Stimulated activated CD8-positive, alpha-beta memory T cell treated with anti-CD3 and anti-CD28 coated beads, Interleukin-4, amount 100 ng/mL, for 24 hours (primary cell): ENCODE data around the gene STK38.

Source experiments
- DNase-seq: peaks from one replicate; pipeline ENCODE4 v3.0.0-alpha.2; 2020; ENCODE audit warnings: low read depth

STK38 gene

DNA sequence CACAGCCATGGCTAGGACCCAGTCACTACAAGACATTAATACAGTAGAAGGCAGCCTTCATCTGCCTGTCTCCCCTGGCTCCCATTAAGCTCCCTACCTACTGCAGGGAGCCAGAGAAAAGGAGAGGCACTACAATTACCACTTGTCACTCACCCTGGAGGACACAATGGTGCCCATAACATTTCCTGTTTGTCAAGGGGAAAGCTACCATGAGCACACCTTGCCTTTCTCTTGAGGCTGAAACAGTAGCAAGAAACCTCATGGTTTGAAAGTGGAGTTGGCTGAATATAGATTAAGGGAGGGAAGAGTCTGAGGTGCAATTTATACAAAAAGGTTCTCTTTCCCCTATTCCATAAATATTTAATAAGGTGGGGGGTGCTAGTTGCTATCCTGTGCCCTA lies 27.9 kb downstream of the STK38 start:
- DNase-seq, result no peak

DNA sequence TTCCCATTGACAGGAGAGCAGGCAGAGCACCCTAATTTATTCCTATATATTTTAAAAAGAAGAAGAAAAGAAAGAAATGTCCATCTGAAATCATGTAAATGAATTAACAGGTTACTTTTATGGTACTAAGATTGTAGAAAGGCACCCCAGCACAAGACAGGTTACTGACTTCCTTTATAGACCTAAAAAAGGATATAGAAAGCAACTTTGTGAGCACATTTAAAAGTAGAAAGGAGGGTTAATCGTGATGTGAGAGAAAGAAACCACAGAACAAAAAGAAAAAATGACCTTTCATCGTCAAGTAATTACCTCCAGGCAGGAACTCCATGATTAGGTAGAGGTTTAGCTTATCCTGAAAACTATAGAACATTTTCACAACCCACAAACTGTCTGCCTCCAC lies 29.9 kb downstream of the STK38 start:
- no peak for DNase-seq

DNA sequence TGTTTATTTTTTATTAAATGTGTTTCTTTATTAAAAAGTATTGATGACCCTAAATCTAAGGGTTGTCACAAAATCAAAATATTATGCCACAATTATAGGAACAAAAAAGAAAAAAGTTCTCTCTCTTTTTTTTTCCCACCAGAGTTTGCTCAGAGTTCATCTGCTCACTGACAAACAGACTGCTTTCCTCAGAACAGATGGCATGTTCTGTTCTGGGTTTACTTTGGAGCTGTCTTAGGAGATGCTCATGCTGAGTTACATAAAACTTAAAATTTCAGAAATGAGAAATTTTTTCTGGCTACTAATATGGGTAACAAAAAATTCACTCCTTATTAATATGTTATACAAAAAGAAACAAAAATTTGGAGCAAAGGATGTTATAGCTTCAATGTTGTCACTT lies 30.3 kb downstream of the STK38 start:
- DNase-seq, result no peak

DNA sequence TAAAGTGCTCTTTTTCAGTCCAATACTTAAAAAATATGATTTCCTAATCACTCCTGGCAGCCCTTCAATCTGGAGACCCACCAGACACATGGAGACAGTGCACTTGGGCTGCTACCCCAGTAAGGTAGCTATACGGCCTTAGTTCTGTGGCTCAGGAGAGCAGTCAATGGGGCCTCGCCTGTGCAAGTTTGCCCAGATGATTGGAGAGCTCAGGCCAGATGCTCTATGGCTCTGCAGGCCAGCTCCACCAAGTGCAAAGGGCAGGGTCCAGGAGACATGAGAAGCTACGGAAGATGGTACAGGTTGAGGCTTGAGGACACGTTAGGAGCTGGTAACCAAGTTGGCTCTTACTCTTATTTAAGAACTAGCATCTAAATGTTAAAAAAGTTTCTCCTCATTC lies 30.7 kb downstream of the STK38 start:
- DNase-seq, result no peak

DNA sequence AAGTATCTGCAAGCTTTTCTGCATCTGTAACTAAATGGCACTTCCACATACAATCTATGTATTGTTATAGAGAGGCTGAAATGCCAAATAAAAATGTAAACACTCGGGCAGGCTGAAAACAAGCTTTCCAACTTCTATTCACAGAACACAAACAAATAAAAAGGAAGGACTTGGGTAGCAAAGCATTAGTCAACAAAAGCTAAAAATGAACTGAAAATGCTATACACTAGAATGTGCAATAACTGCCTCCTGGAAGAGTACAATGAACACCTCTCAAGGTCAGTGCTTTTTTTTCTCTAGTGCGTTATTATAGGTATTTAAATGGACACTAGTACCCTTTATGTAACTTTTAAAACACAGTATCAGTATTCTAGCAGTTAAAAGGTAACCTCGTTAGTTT lies 31.4 kb downstream of the STK38 start:
- DNase-seq, result no peak

DNA sequence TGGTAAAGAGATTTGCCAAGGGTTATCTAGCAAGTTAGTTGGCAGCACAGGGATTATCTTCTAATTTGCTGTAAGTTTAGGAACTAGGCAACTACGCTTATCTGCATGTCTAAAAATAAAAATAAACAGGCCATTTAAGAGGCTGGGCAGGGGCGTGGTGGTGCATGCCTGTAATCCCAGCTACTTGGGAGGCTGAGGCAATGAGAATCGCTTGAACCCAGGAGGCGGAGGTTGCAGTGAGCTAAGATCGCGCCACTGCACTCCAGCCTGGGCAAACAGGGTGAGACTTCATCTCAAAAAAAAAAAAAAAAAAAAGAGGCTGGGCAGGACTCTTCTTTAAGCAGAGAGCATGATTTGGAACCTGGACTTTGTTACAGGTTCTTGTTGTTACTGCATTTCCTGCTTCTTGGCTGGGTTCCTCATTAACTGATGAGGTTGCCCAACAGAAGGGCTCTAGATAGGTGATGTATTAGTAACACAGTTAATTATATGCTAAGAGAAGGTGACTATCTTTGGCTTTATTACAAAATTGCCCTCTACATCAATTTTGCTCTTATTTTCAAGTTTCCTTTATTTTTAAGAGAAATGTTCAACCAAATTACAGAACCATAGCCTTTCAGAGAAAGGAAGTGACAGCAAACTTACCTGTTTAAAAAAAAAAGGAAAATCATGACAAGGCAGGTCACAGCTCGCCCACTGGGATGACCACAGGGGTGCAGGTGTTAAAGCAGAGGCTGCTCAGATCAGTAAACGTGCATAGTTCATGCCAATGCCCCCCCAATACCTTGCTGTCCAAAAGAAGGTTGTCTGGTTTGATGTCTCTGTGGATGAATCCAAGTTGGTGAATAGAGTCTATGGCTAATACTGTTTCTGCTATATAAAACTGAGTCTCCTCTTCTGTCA lies 32.5 kb downstream of the STK38 start:
- DNase-seq, result no peak

DNA sequence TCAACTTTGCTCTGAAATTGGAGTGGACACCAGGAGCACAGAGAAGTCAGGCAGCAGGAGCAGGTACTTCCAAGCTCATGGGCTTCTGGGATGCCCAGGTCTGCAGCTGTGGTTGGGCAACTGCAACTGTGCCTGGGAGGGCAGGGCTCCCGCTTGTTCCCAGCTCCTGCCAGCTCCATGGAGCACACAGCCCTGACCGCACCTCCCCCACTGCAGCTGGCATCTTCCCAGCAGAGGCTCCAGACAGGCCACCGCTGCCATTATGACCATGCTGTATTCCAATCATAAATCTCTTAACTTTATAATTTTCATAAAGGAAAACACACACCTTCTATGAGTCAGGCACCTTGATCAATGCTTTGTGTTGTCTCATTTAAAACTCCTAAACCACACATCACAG lies 36.9 kb downstream of the STK38 start:
- no peak for DNase-seq

DNA sequence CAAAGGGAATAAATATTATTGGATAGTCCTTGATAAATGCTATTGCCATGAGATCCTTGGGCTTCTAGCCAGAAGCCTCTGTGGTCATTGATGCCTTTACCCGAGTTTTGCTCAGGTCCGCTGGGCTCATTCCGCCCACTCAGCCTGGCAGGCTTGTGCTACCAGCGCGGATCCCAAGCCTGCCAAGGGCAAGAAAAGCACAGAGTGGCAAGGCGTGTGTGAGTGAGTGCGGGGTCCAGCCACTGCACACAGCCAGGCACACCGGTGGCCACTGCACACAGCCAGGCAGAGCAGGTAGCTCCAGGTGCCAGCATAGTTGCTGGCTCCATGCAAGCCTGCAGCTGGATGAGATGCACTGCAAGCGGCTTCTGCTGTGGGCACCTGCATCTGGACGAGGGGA lies 38.7 kb downstream of the STK38 start:
- no peak for DNase-seq

DNA sequence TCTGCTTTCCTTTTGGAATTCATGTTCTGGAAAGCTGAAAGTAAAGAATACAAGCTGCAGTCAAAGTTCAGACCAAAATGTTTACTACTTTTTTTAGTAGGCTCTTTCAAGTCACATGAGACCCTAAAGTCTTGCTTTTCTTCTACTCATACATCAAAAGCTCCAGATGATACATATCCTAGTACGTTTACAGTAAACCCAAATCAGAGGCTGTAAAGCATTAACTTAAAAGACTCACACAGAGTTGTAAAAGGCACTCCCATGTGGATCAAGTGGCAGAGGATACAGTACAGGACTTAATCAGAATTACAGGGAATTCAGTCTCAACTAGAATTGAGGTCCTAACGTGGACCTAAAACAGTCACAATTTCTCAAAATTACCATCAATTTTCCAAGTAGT lies 40.7 kb downstream of the STK38 start:
- DNase-seq, result no peak

DNA sequence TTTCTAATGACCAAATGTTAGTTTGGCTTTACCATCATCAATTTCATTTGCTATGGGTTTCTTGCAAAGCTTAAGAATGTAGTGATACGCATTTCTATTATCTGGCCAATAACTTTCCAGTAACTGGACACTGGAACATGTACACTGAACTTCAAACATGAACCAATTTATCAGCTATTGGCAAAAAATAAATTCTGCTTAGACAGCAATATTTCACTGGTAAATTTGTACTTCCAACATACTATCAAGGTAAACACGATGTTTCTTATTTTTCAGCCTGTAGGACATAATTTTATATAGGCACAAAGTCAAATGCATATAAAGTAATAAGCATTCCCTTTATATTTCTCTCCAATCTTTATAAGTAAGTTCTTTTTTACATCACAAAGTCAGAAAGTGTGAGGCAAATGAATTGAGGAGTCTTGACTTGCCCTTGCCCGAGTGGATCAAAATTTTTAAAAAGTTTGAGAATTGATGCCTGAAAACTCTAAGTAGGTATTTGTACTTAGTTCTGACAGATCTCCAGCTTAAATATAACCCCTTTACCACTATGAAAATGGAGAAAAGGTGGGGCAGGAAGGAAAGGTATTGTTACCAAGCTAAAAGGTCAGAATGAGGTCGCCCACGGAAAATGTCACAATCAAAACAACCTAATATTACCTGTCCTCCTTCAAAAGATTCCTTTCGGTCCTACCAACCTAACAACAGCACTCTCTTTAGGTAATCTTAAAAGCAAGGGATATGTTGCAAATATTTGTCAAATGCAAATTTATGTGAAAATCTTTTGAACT lies 41.3 kb downstream of the STK38 start:
- no peak for DNase-seq

DNA sequence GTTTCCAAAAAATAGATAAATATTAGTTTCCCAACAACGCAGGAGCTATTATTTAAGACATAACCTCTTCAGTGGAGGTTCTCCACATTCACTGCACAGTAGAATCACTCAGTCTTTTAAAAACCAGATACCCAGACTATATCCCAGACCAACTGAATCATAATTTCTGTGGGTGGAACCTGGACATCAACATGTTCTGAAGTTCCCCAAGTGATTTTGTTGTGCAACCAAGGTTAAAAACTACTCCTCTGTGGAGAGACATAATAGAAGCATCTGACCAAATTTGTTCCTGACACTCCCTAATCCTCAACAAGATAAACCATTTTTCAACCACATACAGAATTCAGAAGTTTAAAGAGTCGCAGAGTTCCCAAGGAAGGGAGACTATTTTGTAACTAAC lies 42.3 kb downstream of the STK38 start:
- DNase-seq, result no peak

DNA sequence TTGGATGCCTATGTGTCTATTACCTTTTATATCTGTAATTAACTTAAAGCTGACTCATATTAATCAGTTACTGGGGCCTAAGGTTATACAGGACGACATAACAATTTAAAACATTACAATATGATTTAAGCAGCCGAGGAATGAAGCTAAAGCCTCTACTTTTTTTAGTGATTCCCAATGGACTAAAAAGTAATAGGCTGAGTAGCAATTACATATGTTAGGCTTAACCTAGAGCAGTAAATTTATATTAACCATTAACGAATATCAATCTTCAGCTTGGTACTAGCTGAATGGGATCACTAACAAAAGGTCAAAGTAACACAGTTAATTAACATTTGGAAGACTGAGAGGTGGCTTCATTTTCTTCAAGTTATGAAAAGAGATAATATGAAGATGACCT lies 43.1 kb downstream of the STK38 start:
- no peak for DNase-seq

DNA sequence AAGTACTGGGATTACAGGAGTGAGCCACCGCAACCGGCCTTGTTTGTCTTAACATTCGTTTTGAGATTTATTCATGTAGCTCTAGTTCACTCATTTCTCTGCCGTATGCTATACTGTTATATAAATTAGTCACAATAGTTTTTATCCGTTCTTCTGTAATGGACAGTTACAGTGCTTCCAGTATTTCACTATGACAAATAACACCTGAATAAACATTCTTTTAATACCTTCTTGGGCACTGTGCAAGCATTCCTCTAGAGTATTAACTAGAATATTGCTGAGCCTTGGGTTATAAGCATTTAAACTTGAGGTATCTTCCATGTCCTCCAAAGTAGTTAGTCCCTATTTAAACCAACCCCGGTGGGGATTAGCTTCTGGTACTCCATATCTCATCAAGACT lies 45.6 kb downstream of the STK38 start:
- no peak for DNase-seq

DNA sequence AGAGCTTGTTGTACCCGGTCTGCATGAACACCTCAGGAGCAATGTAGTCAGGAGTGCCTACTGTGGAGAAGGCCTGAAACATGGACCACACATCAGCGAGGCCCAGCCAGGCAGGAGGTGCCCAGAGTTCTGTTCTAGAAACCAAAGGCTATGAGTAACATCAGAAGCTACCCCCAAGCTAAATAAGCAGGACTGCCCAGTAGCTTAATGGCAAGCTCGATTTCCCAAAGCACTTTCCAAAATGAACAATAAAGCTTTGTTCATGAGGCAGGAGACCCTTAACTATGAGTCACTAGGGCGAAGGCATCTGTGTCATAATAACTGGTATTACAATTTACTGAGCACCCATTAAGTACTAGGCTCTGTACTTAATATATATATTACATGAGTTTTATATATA lies 47.4 kb downstream of the STK38 start:
- no peak for DNase-seq

DNA sequence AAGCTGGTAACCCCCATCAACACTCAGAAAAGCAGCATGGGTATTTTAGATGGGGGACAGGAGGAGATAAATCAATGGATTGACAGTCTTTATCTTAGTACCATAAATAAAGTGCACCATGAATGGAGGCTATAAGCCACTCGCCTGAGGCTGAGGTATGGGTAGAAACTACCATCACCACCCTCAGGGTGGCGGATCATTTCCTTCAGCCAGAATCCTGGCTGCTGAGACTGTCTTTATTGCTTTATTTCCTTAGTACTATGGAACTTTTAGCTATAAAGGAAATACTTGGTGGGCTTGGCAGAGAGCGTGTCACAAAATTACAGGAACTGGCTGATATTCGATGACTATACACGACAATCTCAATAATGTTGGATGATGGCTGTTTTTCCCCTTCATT lies 52.2 kb downstream of the STK38 start:
- no peak for DNase-seq

DNA sequence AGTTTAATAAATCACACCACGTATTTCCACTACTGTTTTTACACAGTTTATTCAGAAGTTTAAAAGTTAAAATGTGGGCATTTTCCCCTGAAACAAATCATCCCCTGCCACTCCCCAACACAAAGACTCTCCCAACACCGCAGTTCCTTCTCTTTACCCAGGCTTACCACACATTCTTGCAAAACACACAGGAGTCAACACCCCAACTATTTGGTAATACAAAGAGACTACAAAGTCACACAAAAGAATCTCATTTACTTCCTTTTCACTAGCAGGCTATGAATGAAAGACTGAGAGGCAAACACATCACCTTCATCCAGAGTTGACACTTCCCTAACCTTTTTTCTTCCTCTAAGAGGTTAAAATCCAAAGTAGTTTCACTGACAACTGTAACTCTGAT lies 53.4 kb downstream of the STK38 start:
- DNase-seq, result no peak

DNA sequence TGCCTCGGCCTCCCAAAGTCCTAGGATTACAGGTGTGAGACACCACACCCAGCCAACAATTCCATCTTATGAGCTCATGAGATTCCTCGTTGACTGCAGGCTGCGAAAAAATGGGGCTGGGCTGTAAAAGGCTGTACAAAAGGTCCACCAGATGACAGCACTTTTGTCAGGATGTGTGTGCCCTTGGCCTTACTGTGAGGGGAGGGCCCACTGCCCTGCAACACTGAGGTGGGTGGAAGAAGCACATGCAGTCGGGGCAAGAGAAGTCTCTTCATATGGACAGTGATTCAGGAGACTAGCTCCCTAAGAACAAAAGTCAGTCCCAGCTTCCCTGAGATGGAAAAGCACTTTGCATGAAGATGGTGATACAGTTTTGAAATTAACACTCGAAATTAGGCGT lies 54.0 kb downstream of the STK38 start:
- DNase-seq, result no peak

DNA sequence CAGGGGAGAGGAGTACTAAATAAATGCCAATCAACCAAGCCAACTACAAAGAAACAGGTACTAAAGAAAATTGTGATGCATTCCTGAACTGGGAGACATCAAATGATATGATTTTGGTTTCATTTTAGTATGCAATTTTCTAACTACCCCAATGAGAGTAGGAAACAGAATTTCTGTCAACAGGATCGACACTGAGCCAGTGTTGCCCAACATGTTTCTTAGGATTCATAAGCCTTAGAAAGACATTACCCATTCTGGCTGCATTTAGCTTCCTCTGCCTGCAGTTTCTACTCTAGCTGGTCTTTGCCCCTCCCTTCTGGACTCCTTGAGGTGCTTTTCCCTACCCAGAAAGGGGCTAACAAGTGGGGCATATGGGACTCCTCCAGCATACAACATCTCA lies 54.7 kb downstream of the STK38 start:
- DNase-seq, result no peak

DNA sequence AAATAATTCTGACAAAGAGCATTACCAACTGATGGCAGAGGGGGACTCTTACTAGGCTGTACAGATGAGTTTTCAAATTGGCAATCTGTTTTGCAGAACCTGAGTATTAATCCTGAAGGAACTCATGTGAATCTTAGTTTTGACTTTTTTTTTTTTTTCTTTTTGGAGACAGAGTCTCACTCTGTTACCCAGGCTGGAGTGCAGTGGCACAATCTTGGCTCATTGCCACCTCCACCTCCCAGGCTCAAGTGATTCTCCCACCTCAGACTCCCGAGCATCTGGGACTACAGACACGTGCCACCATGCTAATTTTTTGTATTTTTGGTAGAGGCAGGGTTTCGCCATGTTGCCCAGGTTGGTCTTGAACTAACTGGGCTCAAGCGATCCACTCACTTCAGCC lies 55.2 kb downstream of the STK38 start:
- no peak for DNase-seq

DNA sequence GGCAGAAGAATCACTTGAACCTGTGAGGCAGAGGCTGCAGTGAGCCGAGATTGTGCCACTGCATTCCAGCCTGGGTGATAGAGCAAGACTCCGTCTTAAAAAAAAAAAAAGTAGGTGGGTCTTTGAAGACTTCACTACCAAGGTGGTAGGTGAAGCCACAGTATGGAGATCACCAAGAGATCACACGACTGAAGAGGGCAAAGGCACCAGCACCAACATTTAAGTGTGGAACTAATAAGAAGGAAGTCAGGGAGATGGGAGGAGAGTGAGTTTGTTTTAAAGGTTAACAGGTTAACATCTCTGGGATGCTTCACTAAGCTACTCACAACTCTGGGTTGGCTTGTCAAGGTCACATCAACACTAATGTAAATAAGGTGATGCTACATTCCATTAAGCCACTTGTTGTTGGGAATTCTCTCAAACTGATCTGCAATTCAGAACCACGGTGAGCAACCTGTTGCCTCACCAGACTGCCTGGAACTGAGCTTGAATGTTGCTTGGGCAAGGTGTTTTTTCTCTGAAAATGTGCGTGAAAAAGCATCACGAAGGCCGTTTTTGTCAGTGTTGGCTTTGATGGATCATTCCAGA lies 55.8 kb downstream of the STK38 start:
- DNase-seq, result no peak

DNA sequence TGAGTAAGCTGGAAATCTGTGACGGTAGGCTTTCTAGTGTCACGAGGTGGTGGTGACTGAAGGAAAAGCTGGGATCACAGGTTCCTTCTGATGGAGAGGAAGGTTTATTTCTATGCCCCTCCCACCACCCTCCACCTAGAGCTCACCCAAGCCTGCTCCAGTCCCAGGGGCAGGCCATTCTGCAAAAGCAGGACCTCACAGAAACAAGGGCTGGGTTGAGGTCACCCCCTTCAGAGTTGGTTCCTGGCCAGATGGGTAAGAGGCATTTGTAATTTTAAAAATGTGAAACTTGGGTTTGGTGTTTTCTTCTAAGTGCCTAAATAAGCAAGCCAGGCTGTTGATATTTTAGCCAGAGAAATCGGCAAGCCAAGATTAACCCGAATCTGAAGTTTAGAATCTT lies 57.9 kb downstream of the STK38 start:
- no peak for DNase-seq

DNA sequence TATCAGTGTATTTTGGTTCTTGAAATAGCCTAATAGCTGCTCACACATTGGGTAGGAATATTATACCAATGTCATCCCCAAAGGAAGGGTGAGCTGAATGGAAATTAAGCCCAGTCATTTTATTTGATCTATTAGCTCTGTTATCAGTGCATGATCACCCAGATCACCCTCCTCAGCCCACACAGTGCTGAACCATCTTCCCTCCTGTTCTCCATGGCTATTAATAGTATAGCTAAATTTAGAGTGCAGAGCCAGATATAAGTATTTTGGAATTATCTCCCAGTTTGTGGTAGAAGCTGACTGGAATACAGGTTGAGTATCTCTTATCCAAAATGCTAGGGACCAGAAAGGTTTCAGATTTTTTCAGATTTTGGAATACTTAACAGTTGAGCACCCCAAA lies 59.1 kb downstream of the STK38 start:
- no peak for DNase-seq

DNA sequence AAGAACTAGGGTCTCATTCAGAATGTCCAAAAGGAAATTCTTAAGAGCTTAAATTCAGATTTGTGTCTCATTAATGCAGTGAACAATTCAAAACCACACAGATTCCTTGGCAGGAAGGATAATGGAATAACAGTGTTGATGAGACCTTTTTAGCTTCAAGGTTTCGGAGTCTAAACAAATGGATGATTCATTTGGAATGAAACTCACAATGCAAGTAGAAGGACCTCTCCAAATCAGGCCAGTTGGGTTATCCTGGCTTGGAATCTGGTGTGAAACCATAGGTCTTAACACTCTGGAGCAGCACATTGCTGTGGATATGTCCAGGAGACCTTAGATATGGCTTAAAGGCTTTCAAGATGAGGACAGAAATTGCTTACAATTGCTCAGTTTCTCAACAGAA lies 59.6 kb downstream of the STK38 start:
- no peak for DNase-seq
